NCI-H1417 (cell line): Measurements from ENCODE around the gene ARSB.

ENCODE experiments used
- DNase-seq, 3 experiments: peaks; one replicate each; lab custom pipeline; 2025; lab: John Stamatoyannopoulos, UW

ARSB gene

GRCh38 chr5:78838753-78839152 is 146.4 kb downstream of the ARSB start:
- no peak for DNase-seq

DNA sequence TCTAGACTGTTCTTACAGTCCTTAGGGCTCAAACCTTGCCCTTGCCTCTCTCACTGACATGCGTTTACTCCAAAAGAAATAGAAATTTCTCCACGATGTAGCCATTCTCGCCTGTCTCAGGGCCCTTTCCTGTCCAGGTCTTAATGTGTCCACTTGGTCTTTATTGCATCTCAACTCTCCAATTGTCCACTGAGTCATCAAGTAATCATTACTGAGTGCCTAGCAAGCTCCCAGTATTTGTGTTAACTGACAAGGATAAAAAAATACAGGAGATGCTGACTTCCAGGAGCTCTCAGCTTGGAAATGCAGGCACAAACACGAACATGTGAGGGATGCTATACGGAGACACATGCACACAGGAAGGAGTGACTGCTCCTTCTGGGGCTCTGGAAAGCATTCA is 147.3 kb downstream of the ARSB start:
- DNase-seq, result no peak

GRCh38 chr5:78835176-78835575 is 149.9 kb downstream of the ARSB start:
- no peak for DNase-seq

DNA sequence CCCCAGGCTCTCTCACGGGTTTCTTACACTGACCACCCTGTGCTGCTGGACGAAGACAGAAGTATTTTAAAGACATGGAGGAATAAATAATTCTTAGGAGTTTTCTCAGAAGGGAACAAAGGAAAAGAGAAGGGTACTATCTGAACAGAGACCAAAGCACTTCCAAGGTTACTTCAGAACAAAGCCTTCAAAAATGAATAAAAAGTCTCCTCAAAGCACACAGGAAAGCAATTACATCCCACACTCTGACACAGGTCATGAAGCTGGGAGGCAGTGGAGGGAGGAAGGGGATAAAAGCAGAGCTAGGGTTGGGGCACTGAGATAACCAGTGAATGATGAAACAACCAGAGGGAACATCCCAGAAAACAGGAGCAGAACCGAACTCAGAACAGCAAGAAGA is 151.8 kb downstream of the ARSB start:
- DNase-seq, result peak in 1 of 3 experiments; percentile 13

DNA sequence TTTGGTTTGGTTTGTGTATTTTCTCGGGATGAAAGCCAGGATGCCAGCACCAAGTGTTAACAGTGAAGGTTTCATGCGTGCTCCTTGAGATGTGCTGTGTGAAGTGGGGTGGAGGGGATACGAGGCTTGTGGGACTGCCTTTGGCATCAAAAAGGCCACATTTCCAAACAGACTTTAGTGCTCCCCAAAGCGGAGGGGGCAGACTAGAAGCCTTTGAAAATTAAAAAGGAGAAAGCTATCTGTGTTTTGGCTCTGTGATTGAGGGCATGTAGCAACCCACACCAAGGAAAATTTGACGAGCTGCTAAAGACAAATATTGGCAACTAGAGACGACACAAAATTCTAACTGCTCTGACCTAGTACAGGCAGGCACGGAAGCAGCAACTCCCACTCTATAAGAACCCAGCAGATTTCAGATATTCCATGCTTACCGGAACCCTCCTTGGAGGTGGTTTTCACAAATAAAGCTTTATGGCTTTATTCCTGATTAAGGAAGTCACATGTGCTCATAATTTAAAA is 154.5 kb downstream of the ARSB start:
- no peak for DNase-seq

GRCh38 chr5:78829811-78830527 is 155.1 kb downstream of the ARSB start:
- DNase-seq, result no peak

GRCh38 chr5:78827725-78828124 is 157.4 kb downstream of the ARSB start:
- DNase-seq, result no peak

DNA sequence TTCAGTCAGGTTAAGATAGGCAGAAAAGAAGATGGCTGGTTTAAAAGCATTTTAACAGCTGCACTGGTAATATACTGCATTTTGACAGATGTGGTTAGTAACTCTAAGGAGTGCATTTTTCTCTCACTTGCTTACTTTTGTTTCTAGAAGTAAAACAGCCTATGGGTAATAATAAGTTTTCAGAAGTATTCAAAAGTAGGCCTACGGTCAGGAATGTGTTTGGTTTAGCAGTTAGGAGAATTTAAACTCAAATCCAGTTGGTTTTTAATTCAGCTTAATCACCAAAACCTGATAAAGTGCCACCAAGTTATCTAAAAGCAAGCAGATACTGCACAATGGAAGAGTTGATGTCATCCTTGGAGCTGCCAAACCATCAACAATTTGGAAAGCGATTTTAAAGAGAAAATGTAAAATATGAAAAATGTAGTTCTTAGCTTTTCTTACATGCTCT is 160.3 kb downstream of the ARSB start:
- no peak for DNase-seq

DNA sequence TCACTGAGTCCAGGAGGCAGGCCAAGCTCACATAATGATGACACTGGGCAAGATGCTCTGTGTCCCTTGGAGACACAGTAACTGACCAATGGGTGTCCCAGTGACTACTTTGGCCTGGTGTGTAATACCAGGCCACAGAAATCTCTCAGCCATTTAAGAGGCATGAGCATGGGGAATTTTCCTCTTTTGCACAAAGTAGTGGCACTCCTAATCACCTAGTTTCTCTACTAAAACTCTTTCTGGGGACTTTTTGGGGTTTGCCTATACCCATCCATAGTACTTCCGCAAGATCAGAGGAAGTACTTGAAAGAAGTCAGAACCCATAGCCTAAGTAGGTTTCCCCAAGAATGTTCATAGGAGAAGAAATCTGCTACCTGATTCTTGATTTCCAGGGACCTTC is 161.9 kb downstream of the ARSB start:
- no peak for DNase-seq

DNA sequence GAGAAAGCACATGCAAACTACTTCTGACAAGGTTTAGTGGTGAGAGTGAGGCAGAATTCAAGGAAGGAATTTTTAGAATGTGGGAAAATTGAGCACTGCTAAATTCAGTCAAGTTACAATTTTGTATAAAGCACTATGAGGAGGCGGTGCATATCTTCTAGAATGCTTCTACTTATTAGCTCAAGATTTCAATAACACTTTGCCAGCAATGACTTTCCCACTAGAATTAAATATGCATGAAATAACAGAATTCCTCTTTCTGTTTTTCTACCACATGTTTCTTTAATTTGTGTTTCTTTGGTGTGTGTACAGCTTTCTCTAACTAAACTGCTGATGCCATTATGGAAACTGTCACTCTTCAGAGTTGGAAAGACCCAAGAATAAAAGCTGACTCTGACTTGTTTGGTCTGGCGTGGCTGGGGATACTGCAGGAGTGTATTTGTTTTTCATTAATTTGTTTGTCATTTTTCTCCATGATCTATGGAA is 163.5 kb downstream of the ARSB start:
- DNase-seq, result peak in 1 of 3 experiments; percentile 1

DNA sequence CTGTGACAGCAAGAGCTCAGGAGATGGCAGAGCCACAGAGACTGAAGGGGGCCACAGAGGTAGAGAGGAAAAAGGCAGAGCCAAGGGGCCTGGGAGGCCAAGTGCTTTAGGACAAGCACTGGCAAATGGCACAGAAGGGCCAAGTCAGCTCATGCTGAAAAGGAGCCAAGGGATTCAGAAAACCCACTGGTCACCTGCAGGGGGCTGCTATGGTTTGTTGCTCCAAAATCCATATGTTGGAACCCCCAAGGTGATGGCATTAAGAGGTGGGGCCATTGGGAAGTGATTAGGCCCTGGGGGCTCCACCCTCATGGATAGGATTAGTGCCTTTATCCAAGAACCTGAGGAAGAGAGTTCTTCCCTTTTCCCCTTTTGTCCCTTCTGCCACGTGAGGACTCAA is 165.4 kb downstream of the ARSB start:
- no peak for DNase-seq

DNA sequence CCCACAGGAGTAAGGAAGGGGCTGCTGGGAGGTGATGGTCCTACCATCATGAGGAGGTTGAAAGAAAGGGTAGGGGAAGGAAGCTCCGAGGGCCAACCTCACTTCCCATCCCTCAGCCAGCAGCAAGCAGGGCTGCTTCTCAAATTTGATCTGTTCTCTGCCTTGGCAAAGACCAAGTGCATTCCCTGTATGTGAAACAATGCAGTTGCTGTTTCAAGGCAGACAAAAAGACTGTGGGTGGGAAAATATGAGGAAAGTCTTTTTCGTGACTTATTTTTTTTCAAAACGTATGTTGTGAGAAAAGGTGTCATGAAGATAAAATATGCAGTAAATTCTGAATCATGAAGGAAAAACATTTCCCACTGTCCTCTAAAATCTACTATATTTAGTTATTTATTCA is 165.9 kb downstream of the ARSB start:
- DNase-seq, result no peak

- DNase-seq, result no peak
These were observed 168.9 kb downstream of the ARSB start for GRCh38 chr5:78816143-78816765.

GRCh38 chr5:78813906-78814530 is 171.1 kb downstream of the ARSB start:
- DNase-seq, result no peak

- DNase-seq, result no peak
These were observed 171.8 kb downstream of the ARSB start for GRCh38 chr5:78813286-78813685.

DNA sequence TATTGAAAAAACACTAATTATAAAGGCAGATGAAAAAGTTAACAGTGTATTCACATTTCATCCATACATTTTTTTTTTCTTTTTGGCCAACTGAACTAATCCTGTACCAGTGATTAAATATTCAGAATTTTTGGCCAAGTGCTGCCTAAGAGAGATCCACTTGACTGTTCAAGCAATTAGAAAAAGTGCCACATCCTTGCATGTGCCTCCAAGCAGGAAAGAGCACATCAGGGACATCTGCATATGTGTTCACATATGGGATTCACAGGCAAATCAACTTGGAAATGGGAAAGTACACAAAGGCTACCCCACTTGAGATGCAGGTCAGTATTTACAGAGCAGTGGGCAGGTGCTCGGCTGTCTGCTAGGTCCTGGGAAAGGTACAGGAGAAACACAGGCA is 173.2 kb downstream of the ARSB start:
- DNase-seq, result peak; percentile 49 to 79 (median 75)

- no peak for DNase-seq
These were observed 173.8 kb downstream of the ARSB start for GRCh38 chr5:78811121-78811817.

DNA sequence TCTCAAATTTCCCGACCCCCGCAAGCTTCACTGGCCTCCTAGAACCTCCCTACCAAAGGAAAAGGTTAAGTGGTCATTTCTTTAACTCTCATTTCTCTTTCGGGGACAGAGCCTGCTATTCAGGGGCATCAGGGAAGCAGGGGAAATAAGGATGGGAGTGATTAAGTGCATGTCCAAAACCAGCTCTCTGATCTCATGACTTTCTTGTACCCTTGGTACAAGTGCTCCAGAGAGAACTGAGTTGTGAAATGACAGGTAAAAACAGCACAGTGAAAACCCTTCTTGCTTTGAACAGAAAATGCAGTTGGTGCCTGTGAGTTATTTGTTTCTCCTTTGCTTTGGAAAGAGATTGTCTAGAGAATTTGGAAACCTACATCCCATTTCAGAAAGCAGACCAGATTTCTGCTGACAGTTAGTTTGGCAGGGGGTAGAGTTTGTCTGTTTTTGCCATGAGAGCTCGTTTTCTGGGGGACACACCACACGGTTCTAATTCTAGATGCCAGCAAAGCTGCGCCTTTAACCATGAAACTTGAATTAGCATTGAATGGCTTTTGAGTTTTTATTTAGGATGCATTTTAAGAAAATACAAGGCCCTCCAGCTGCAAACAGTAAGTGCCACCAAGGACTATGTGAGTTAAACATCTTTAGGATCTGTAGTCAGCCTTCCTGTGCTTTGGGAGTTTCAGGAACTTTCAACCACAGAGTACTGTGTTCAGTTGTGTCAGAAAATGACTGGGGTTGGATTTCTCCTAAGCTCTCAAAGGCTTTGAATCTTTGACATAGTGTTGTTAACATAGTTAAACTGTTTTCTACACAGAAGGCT is 174.8 kb downstream of the ARSB start:
- DNase-seq, result no peak

GRCh38 chr5:78809444-78809843 is 175.7 kb downstream of the ARSB start:
- peak in 1 of 3 experiments; percentile 48 for DNase-seq

- DNase-seq, result no peak
These were observed 176.3 kb downstream of the ARSB start for GRCh38 chr5:78808818-78809217.

GRCh38 chr5:78808380-78808779 is 176.7 kb downstream of the ARSB start:
- DNase-seq, result no peak
